NCI-H2081 (cell line): ENCODE data around the gene DOCK1.
A peak's percentile ranks its signal among the peaks of the same experiment; 100 is the strongest.

Experiments used
- DNase-seq, 2 experiments: peaks; one replicate each; lab custom pipeline; 2025; lab: John Stamatoyannopoulos, UW

The DOCK1 gene

DNA sequence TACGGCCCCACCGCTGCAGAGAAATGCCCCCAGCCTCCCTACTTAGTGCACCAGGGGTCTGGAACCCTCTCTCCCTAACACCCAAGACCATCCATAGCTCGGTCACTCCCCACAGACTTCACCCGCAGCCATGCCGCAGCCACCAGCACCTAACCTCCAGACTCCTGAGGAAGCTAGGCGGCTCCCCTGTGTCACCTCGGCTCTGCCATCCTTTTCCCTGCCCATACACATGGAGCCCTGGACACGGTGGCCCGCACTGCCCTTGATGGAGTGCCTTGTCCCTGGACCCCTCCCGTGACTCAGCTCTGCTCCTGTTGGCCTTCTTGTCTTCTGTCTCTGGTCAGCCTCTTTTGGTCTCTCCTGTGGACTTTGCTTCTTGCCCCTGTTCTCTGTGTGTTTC is 183.7 kb downstream of the DOCK1 start:
- no peak for DNase-seq

DNA sequence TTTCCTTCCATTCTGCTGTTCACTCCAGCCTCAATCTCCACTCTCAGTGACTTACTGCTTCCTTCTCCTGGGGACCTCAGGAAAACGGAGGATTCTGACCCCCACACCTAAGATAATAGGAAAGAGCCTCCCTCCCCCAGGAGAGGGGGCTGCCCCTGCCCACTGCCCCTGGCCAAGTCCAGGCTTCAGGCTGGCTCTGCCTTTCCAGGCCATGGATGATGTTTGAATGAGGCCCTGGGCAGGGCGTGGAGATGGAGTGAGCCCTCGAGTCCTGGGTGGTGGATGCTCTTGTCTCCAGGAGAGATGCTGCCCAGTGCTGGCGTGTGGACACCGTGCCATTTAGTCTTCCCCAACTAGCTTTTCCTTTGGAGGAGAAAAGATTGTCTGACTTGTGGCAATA is 184.2 kb downstream of the DOCK1 start:
- no peak for DNase-seq

- DNase-seq = peak in 1 of 2 experiments; percentile 31
Measured at GRCh38 chr10:127090138-127090537, 184.9 kb downstream of the DOCK1 start.

DNA sequence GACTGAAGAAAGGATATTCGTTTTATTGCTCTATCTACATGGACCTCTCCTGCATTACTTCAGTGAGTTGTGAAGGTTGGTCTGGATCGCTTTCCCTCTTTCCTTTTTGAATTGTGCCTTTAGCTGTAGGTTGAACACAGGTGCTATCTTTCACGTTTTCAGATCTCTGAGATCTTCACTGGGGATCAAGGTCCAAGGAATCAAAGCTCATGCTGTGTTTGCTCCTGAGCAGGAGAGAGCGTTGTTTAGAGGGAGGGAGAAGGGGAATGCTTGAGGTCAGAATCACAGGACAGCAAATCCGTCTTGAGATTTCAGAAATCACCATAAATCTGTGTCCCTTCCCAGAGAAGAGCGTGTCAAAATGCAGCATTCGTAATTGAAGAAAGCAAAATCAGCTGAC is 186.1 kb downstream of the DOCK1 start:
- DNase-seq = no peak

- DNase-seq = no peak
Measured at GRCh38 chr10:127092916-127093315, 187.7 kb downstream of the DOCK1 start.

GRCh38 chr10:127094984-127095383 is 189.8 kb downstream of the DOCK1 start:
- DNase-seq = no peak

GRCh38 chr10:127100983-127101615 is 195.9 kb downstream of the DOCK1 start:
- no peak for DNase-seq

DNA sequence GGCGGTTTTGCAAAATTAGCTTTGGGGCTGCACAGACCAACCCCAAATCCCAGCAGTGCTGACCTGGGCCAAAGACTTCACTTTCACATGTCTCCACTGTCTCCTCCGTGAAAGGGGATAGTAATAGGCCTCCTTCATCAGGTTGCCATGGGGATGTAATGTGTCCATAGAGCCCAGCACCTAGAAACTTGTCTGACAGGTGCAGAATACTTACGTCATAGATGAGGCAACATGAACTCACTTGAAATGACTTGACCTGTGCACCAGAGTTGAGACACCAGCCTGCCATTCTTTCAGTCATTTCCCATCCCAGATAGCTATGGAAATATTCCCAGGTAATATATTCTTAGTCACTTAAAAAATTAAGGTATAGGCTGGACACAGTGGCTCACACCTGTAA is 196.9 kb downstream of the DOCK1 start:
- no peak for DNase-seq

DNA sequence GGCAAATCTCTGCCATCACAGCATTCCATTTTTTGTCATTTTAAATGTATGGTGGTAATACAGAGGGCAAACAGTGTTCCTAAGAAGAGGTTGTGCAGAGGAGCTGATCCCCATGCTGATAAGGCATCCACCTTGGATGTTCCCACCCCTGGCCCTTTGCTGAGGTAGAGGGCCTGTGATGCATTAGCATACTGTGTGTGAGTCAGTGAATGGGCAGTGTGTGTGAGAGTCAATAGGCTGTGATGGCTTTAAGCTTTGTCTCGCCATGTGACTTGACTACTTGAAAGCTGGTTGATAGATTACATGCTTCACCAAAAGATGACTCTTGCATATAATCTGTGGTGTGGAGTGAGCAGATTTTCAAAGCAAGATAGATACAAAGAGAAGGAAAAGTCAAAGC is 209.9 kb downstream of the DOCK1 start:
- DNase-seq = no peak

DNA sequence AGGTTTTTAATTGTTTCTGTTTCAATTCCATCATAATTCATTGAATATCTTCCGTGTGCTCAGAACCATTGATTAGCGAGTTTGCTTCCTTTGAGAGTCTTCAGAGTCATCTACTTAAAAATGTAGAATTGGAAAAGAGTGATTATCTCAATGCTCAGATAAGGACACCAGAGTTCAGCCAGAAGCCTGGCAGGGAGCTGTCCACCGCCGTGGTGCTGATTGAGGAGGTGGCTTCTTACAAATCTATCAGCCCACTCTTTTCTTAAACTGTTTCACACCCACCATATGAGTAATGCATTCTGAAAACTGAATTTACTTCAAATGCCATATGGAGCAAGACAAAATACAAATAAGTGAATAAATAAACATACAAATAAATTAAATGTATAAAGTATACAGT is 211.9 kb downstream of the DOCK1 start:
- no peak for DNase-seq

DNA sequence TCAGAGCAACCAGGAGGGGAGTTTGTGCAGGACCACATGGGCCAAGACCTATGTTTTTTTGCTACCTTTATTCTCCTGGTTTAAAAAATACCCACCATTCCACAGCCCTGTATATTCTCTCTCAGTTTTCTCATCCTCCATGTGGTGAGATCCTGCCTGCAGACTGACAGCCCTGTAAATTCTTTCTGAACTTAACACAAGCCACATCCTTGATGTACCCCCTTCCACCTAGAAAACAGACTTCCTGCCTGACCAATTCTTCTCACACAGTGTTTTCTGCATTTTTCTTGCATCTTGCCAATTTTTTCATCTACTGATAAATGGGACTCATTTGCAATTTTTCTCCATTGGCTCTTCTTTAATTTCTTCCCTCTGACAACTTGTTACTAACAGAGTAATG is 212.8 kb downstream of the DOCK1 start:
- no peak for DNase-seq

DNA sequence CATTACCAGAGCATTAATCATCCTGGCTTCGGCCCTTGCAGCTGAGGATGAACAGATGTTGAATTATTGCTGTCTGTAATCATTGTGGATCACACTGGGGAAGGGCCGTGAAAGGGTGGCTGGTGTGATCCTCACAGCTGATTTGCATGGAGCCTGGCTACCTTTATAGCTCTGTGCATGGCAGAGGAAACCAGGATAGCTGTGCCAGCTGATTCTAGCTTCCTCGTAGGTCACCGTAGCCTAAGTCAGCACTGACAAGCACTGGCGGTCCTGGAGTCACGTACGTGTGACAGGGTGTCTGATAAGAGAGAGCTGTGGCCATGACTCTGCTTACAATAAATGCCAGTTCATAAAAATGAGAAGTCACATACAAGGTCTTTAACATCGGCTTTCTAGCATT is 214.7 kb downstream of the DOCK1 start:
- no peak for DNase-seq

GRCh38 chr10:127122831-127123230 is 217.6 kb downstream of the DOCK1 start:
- DNase-seq = no peak

DNA sequence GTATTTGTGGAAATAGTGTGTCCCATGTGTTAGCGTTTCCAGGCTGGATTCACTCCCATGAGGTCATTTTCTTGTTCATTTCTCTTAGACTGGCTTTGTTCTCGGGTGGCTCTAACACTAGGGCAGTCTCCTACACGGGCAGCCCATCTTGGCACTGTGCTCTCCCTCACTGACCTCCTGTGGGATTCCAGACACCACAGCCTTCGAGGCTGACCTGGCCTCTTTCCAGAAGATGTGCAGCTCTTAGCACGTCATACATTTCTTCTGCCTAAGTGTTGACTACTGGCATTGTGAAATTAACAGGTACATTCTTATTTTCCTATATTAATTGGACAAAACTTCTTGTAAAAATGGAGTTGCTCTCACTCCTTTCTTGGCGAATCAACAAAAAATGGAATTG is 218.4 kb downstream of the DOCK1 start:
- DNase-seq = no peak

DNA sequence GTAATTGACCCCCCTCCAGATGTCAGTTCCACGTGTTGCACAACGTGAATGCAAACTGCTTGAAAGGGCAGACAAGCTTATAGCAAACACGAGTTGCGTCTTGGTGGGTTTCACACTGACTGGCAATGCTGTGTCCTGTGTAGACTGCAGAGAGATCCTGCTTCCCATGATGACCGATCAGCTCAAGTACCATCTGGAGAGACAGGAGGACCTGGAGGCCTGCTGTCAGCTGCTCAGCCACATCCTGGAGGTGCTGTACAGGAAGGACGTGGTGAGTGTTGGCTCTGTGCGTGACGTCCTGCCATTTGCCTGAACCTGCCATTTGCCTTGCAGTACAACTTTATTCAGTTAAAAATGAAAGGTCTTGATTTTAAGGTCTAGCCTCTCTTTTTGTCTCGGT is 220.1 kb downstream of the DOCK1 start:
- DNase-seq = no peak

- no peak for DNase-seq
Measured at GRCh38 chr10:127127822-127128221, 222.6 kb downstream of the DOCK1 start.

DNA sequence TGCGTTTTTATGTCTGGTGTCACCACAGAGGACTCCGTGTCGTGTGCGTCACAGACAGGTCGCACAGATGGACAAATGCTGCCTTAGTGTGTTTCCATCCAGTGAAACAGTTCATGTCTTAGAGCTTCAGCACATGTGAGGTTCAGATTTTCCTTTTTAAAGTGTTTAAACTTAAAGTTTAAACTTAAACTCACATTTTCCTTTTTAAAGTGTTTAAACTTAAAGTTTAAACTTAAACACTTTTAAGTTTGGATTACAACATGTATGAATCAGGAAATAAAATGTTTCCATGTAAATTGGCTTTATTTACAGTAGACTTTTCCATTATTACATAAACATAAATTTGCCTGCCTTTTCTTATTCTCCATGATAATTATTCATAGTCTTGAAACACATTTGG is 223.9 kb downstream of the DOCK1 start:
- DNase-seq = no peak

DNA sequence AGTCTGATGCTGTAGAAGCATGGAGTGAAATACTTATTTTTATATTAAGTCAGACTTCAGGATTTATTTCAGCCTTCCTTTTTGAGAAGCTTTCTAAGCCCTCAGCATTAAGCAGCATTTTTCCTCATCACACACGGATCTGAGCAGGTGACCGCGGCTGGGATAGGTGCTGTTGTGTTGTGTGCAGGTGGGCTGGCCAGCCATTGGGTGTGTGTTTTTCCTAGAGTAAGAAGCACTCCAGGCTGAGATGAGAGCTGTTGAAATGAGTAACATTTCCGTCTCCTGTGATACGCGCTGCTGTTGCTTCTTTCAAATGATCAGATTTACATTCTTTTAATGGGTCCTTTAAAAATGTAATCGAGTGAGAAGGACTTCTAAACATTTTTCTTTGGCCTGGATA is 227.2 kb downstream of the DOCK1 start:
- DNase-seq = no peak

- DNase-seq = no peak
Measured at GRCh38 chr10:127133225-127133624, 228.0 kb downstream of the DOCK1 start.

DNA sequence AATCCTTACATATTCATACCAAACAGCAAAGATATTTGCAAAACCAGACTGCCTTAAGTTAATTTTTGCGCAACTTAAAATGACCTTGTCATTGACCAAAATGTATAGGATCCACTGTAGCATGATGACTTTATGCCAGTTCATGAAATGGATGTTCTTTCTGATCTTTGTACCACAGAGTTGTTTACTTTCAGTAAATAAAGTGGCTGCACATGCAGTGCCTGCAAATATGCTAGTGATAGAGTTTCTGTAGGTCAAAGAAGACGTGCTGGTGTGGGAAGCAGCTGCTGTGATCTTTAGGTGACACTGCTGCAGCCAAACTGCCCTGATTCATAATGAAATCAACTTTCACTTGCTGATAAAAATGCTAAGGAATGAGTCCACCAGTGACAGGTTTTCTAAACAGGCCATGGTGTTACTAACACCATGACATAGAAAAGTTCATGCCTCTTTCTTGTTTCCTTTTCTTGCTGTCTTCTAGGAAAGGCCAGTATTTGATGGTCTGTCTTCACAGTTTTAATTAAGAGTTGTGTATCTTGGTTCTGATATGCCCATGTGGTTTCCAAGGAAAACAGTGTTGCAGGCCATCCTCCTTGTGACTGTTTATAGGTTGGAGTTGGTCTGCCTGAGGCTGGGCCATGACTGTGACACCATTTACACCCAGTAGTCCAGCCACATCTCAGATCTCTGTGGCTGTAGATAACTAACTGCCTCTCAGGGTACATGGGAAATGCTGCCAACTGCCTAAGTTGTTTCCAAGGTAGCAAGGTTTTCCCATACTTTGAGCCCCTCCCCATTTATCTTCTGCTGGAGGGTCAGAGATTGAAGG is 228.7 kb downstream of the DOCK1 start:
- DNase-seq = no peak

DNA sequence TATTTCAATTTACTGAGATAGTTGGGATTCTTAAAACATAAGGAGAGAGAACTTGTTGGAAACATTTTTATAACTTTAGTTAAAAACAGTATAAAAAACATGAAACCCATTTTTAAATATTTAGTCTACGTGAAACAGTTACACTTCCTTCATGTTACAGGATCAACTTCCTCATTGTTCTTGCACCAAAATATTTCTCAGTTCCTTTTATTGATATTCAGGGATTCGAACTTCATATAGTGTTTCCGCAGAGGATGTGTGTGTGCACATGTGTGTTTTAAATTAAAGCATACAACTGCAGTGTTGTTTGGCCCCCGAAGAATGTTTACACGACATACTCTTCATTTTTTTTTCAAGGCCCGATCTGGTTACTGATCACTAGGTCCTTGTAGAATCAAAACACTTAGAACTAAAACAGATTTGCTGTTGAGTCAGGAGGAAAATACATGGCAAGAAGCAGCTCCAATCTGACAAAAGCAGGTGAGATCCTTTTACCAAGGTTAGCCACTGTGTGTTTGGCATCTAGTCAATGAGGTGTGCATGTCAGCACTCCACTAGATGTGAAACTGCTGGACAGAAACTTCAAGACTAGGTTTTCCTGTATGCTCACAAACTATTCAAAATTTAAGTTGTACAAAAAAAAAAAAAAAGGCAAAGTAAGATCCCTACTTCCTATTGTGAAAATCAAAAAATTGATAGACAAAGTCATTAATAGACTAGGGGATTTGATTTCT is 230.8 kb downstream of the DOCK1 start:
- DNase-seq = no peak

DNA sequence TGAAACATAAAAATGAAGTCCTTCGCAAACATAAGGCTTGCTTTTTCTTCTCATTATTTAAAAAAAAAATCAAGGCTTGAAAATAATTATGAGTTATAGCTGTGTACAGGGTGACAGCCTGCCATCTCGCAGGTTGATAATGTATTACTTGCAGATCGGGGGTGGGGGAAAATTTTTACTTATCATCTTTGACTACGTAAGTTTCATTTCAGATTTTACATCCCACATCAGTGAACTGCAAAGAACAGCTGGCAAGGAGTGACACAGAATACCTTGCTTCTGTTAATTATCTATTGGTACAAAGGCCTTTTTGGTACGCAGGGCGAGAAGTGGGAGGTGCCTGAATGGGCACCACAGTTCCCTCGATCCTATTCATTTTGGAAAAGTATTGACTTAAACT is 232.2 kb downstream of the DOCK1 start:
- no peak for DNase-seq

GRCh38 chr10:127142136-127142535 is 236.9 kb downstream of the DOCK1 start:
- DNase-seq = no peak
